DMS53 (cell line): Measurements from ENCODE around the gene PRDM11.

Experiments
- DNase-seq: peaks from one replicate; lab custom pipeline; 2025; lab: John Stamatoyannopoulos, UW

The PRDM11 gene

GRCh38 chr11:45142241-45143055 is 4.0 kb upstream of the PRDM11 start:
- DNase-seq = no peak

- DNase-seq = no peak
Observed at GRCh38 chr11:45143494-45143893, 2.9 kb upstream of the PRDM11 start.

- no peak for DNase-seq
Observed at GRCh38 chr11:45144126-45145082, 2.0 kb upstream of the PRDM11 start.

- DNase-seq = no peak
Observed at GRCh38 chr11:45145083-45145378, 1.4 kb upstream of the PRDM11 start.

- DNase-seq = no peak
Observed at GRCh38 chr11:45145379-45146071, 914 bp upstream of the PRDM11 start.

GRCh38 chr11:45147017-45147728 is 734 bp downstream of the PRDM11 start:
- peak; percentile 97 for DNase-seq

- no peak for DNase-seq
Observed at GRCh38 chr11:45147891-45148675, 1.6 kb downstream of the PRDM11 start.

- no peak for DNase-seq
Observed at GRCh38 chr11:45149483-45150056, 3.1 kb downstream of the PRDM11 start.

GRCh38 chr11:45150301-45150700 is 3.9 kb downstream of the PRDM11 start:
- DNase-seq = no peak

- no peak for DNase-seq
Observed at GRCh38 chr11:45150943-45151342, 4.5 kb downstream of the PRDM11 start.

- DNase-seq = no peak
Observed at GRCh38 chr11:45151362-45151982, 5.0 kb downstream of the PRDM11 start.

- DNase-seq = no peak
Observed at GRCh38 chr11:45152740-45153595, 6.5 kb downstream of the PRDM11 start.

GRCh38 chr11:45154276-45154675 is 7.8 kb downstream of the PRDM11 start:
- DNase-seq = no peak

GRCh38 chr11:45155058-45155551 is 8.7 kb downstream of the PRDM11 start:
- DNase-seq = no peak

GRCh38 chr11:45155627-45156180 is 9.3 kb downstream of the PRDM11 start:
- DNase-seq = no peak

GRCh38 chr11:45156201-45156600 is 9.8 kb downstream of the PRDM11 start:
- DNase-seq = no peak

GRCh38 chr11:45156741-45157140 is 10.3 kb downstream of the PRDM11 start:
- no peak for DNase-seq
